Prostate gland (tissue), 2 donors: ENCODE measurements around the gene FRMD4A.

Experiments used
- CTCF ChIP-seq, 4 experiments: fragments of 200-600 bp in 2 of 4; fragments of 450-650 bp in 2 of 4; sonication (generic) in 2 of 4; IDR thresholded peaks; 1 replicate in 3 of 4; 2 replicates in 1 of 4; pipeline ENCODE4 v1.5.1; 2016 to 2019; ENCODE audit warnings: antibody characterized with exemption in 4 of 4, mild to moderate bottlenecking in 2 of 4, moderate library complexity in 2 of 4
- POLR2A ChIP-seq: fragments of 450-650 bp; IDR thresholded peaks from one replicate; pipeline ENCODE4 v1.6.1; 2016; ENCODE audit warnings: antibody characterized with exemption, mild to moderate bottlenecking
- POLR2AphosphoS5 ChIP-seq: sonication (generic); formaldehyde crosslinking; IDR thresholded peaks from one replicate; pipeline ENCODE4 v1.6.1; 2017; ENCODE audit warnings: antibody characterized with exemption

DNA sequence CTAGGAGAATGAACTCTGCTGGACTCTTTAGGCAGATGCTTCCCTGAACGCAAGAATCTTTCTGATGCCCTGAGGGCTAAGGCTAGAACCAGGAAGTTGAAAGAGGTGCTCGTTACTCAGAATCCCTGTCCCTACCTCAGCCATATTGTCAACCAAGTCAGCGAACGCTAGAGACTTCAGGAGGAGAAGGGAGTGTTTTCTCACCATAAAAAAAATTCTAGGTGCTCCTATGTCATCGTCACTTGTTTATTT lies 384.6 kb downstream of the FRMD4A start:
- TF ChIP-seq CTCF (IDR thresholded peaks at IDR 0.05) = no peak
- no peak for TF ChIP-seq POLR2A
- TF ChIP-seq POLR2AphosphoS5 = no peak
